GM18873 (cell line): ENCODE measurements around the gene LRBA.
"Not testable (repeated sequence)": the region's sequence is repeated elsewhere in the genome, so short reads cannot be mapped to it uniquely, and the experiment has no call there.

ENCODE experiments used
- ATAC-seq: cut with Tn5 transposase; IDR thresholded peaks from one replicate; pipeline ENCODE4 v1.9.1; 2021; ENCODE audit warnings: mild to moderate bottlenecking, moderate library complexity, moderate number of reproducible peaks; ENCODE audit not compliant: unreplicated experiment, low FRiP score

The LRBA gene

DNA sequence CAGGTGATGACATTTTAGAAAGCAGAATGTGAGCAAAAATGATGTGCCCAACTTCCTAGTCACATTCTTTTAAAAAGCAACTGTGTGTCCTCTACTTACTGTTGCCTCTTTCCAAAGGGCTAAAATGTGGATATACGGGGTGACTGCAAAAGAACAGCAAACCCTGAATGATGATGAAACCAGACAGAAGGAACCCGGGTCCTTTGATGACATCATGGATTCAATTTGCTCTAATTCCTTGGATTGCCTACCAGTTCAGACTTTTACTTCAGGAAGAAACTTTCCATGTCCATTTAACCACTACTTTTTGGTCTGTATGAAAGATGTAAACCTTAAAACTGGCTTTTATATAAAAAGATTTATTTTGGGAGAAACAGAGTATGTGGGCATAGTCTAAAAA is 624.0 kb downstream of the LRBA start:
- ATAC-seq, result no peak

DNA sequence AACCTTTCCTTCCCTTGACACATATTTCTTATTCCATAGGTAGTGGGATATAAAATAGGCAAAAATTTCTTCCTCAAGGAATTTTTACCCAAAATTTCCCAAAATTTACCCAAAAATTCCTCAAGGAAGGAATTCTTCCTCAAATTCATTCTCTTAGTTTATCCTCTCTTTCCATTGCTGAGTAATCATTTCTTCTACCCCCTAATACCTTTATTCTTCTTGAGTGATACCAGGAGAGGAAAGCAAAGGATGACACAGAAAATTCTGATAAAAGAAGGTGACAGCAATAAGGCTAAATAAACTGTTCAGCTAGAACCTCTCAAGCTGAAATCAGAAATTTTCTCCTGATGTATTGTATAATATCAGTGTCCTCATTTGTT is 624.6 kb downstream of the LRBA start:
- ATAC-seq, result no peak

DNA sequence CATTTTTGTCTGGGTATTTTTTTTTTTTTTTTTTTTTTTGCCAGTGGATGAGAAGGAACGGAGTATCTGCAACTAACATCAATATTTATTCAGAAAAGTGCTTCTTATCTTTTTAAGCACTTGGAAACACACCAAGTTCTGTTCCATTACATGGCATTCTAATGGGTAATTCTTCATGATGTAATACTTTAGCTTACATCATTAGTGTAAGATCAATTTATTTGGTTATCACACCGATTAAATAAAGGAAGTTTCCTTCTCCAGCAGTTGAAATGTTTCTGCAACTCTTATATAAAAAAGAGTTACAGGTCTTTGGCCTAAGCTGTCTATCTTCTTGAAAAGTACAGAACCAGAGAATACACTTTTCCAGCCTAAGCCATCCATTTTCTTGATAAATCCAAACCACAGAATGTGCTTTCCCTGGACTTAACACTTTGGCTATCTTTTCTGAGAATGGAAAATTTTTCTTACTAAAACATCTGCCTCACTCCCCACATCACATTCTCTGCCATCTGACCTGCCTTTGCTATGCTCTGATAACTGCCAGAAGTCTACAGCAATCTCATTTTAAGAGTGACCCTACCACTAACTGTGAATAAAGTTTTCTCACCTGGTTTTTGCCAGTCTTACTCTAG is 625.1 kb downstream of the LRBA start:
- no peak for ATAC-seq

DNA sequence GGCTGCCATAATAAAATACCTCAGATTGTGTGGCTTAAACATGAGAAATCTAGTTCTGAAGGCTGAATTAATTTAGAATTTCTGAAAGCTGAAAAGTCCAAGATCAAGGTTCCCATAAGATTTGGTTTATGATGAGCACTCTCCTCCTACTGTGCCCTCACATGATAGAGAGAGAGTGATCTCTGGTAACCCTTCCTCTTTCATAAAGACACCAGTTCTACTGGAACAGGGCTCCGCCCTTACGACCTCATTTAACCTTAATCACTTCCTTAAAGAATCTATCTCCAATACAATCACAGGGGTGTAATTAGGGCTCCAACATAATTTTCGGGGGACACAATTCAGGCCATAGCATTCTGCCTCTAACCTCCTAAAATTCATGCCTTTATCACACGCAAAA is 627.1 kb downstream of the LRBA start:
- no peak for ATAC-seq

DNA sequence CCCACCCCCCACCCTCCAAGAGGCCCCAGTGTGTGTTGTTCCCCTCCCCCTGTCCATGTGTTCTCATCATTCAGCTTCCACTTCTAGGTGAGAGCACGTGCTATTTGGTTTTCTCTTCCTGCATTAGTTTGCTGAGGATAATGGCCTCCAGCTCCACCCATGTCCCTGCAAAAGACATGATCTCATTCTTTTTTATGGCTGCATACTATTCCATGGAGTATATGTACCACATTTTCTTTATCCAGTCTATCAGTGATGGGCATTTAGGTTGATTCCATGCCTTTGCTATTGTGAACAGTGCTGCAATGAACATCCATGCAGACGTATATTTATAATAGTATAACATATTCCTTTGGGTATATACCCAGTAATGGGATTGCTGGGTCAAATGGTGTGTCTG is 628.7 kb downstream of the LRBA start:
- not testable (repeated sequence) for ATAC-seq

DNA sequence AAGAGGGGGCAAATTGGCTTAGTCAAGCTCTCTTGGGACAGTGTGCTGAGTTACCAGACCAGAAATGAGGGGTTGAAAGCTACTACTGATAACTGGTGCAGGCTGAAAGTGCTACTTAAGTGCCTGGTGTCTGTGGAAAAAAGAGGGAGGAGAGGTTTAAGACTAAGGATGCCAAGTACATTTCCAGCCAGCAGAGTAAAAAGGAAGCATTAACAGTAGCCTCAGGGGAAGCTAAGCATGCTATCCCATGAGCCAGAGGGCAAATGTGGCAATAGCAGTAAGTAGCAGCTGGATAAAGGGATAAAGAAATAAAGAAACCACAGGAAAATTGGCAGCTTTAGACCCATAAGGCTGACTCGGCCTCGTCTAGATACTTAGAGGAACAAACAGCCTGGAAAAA is 629.5 kb downstream of the LRBA start:
- ATAC-seq, result no peak

DNA sequence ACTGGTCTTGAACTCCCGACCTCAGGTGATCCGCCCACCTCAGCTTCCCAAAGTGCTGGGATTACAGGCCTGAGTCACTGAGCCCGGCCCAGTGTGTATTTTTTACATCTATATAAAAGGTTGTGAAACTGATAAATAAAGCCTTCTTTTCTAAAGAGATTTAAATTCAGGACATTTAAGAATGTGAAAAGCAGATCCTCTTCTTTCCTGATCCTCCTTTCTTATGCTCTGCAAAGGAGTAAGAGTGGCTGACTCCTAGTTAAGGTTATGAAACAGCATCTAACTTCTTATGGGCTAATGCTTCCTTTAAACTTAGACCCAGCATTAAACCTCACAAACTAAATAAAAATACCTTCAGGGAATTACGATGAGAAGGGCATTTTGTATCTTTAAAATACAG is 630.8 kb downstream of the LRBA start:
- no peak for ATAC-seq

DNA sequence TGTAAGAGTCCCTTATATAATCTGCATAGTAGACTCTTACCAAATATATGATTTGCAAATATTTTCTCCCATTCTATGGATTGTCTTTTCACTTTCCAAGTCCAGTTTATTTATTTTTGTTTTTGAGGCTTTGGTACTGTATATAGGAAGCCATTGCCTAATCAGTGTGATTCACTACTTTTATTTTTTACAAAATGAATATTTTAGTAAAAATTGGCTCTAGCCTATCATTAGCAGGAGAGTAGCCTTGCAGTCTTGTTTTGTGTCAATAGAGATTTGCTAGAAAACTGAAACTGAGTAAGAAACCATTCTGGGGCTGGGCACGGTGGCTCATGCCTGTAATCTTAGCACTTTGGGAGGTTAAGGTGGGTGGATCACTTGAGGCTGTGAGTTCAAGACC is 633.1 kb downstream of the LRBA start:
- ATAC-seq, result no peak

DNA sequence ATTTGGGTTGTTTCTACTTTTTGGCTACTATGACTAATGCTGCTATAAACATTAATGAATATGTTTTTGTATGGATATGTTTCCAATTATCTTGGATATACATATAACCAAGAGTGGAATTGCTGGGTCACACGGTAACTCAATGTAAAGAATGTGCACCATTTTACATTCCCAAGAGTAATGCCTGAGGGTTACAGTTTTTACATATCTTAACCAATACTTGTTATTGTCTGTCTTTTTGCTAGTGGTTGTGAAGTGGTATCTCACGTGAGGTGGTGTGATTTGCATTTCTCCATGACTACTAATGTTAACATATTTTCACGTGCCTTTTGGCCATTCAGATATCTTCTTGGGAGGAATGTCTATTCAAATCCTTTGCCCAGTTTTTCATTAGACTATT is 633.5 kb downstream of the LRBA start:
- no peak for ATAC-seq

DNA sequence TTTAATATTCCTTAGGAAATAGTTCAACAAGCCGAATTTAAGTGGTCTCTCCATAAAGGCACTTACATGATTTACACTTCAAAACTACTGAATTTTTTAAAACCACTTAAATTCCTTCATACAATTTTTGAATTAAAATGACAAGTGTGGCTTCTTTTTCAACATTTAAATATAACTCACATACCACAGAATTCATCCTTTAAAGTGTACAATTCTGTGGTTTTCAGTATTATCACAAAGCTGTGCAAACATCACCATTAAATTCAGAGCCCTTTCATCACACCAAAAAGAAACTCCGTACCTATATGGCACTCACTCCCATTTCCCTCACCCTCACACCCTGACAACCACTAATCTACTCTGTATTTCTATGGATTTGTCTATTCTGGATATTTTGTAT is 634.0 kb downstream of the LRBA start:
- ATAC-seq, result no peak

DNA sequence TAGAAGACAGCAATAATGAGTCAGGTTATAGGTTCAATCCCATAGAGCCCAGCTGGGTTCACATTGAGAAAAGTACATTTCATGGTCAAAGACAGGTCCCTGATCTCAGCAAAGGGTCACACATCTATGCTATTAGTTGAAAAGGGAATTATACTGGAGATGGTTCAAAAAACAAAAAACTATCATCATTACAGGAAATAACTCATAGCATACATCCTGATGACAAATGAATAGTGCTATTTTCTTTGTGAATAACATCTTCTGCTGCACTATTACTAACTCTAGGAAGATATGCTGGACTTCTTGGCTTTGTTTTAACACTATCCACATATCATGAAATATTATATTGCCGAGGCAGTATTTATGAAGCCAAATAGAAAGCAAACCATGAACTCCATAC is 635.6 kb downstream of the LRBA start:
- ATAC-seq, result no peak

DNA sequence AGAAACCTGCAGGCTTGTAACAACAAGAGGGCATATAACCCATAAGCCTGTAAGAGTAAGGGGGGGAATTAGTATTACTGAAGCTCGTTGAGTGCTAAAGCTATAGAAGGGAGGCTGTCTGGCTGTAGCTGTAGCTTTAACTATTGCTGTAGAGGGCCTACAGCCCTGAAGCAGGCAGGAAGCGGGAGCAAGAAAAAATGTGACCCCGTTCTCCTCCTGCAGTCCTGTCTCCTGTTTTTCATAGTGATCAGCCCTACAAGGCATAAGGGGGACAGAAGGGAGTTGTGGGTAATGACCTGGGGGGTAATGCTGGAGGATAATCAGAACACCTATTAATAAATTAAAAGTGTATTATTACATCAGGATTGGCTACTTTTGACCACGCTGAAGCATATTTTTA is 640.1 kb downstream of the LRBA start:
- ATAC-seq, result no peak

DNA sequence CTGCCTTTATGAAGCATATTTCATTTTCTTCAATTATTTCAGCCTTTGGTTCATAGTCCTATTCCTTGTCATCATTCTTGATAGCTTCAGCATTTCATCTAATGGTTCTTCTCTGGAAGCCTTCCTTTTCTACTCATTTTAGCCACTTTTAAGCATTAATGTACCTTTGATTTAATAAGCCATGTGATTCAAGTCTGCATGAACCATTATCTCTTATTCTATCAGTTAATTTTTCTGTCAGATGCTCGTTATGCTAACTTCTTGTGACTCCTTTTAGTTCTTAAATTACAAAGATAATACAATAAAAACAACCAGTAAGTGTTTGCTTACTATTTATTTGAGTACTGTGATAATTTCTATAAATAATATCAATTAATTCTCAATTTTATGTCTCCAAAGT is 643.2 kb downstream of the LRBA start:
- ATAC-seq, result no peak

DNA sequence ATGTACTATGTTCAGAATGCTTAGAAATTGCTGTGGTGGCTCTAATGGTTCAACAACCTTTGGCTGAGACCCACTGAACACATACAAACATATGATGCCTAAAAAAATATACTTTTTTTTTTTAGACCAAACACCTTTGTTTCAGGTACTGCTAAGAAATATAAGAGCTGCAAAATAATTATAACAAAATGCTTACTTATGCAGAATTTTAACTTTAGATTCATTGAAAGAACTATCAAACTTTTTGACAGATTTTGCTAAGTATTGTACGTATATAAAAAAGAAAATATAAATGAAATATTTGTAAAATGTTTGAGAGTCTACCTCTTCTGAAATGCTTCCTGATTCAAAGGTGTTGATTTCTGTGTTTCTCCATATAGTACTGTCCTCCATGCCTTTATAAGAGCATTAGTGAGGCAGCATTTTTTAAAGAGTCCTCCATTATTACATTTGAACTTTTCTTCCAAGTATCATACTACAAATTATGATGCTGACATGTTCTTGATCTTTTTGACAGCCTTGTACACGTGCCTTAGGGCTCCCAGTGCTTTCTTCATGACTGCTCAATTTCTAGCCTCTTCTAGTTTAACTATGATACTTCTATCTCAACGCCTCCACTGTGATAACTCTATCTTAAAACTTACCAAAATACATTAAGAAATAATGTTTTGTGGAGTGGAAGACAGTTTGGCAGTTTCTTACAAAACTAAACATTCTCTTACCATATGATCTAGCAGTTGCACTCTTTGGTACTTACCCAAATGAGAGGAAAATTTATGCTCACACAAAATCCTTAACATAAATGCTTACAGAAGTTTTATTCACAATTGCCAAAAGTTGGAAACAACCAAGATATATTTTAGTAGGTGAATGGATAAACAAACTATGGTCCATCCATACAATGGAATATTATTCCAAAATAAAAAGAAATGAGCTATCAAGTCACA is 645.4 kb downstream of the LRBA start:
- no peak for ATAC-seq

DNA sequence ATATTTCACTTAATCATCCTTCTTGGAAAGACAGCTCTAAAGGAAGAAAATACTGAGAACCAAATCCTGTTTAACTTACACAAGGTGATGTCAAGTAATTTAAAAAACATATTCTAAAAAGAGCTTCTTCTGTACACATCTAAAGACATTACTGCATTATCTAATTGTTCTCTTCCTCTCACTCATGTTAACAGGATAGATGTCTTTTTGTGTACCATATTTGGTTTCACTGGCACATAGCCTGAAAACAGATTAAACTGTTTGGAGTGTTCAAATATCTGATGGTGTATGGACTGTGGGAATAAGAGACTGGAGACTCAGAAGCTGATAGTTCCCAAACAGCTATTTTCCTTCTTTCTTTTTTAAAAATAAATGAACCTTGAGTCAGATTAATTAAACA is 646.4 kb downstream of the LRBA start:
- no peak for ATAC-seq

DNA sequence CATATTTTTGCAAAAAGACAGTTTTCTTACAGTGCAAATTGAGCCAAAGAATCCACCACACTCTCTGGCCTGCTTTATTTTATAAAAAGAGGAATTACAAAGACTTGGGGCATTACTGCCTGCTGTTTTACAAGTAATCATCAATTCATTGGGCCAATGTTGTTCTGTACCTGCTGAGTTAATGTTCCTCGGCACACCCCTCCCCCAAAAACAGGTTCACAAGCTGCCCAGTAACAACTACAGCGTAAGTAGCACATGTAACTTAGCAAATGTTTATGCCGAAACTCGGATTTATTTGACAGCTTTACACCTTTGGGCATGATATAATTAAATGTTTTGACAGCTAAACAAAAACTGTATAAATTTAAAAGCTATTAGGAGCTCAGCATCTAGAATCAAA is 647.8 kb downstream of the LRBA start:
- no peak for ATAC-seq

DNA sequence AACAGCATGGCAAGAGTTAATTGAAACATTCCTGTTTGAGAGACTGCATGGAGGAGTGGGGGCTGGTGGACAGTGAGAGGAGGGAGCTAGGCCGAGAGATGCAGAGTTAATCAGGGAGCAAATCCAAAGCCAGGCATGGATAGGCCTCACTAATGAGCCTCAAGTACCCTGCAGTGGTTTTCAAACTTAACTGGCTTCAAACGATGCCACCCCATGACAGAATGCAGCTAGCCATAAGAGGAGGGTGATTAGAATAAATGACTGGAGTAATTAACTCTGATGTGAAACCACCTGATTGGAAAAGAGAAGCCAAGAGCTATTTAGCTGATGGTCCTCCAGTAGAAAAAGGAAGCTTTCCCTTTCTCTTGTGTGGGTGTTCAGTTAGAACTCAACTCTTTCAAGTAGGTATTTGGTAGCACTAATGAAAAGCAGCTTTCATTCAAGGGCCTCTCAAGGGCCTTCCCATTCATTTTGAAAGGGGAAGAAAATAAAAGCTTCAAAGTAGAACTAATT is 648.5 kb downstream of the LRBA start:
- no peak for ATAC-seq

DNA sequence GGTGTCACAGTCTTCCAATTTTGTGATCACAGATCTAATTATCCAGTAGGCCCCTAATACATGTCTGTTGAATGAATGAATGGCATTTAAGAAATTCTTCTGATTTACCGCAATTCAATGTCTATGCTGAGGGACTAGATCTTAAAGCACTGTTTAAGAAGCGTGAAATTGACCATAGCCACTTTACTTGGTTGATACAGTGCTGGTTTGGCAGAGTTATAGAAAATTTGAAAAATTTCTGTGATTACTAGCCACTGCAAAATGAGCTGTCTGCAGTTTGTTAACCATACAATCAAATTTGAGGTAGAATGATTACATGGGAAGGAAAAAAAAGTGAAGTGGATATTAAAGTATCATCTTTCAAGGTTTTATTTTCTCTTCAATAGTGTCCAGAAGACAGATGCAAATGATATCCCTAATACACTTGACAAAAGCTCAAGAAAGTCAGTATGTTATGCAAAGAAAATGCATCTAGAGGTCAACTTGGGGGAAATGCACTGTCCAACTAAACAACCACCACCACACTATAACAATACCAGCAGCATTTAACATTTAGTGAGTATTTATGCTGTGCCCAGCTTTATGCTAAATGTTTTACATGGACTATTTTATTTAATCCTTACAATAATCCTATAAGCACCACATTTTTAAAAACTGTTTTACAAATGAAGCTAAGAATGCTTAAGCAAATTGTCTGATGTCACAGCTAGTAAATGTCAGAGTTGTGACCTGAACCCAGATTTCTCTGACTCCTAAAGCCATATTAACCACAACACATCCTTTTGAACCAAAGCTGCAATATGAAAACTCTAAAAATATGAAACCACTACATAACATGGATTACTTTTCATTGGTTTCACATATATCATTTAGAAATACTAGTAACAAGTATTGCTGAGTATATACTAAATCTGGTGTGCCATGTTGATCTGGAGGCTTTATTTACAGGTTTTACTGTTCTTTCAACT is 651.1 kb downstream of the LRBA start:
- no peak for ATAC-seq

DNA sequence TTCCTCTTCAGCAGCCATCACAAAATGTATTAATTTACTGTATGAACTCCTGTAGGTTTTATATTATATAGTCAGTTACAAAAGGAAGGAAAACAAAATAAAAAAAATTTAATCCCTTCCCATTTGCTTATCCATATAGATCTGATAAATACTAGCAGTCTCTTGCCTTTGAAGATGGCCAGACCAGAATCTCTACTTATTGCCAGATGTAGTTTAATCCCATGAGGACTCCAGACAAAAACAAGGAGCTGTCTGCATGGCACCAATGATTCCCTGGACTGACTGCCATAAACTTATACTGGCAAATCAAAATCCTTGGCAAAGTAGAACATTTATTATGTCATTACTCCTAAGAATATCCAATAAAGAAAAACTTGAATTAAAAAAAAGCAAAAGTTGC is 656.4 kb downstream of the LRBA start:
- ATAC-seq, result no peak

DNA sequence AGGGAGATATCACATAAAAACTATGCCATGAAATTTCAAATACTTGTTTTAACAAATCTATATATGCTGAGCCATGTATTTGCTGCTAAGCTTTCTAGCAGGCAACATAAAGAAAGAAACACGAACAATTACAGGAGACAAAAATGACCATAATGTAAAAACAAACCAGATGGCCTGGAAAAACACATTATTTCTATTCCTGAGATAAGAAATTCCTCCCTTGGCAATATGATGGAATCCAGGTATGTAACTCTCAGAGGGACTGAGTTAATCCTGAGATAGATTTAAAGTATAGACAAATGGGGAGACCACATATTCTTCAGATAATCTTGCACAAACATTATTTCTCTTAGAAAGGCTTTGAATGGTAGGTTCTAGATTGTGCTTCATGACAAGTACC is 657.3 kb downstream of the LRBA start:
- no peak for ATAC-seq
